AG20443 (cell line): Measurements from ENCODE around the gene MATR3.

Experiments
- DNase-seq: peaks from one replicate; pipeline ENCODE4 v3.0.0; 2012; ENCODE audit warnings: low spot score, mixed read lengths

MATR3 gene

GRCh38 chr5:139272471-139273321 is 20.8 kb upstream of the MATR3 start:
- no peak for DNase-seq

GRCh38 chr5:139273322-139273571 is 20.3 kb upstream of the MATR3 start:
- no peak for DNase-seq

GRCh38 chr5:139273572-139274289 is 19.8 kb upstream of the MATR3 start:
- DNase-seq, result peak; percentile 99

GRCh38 chr5:139275536-139275935 is 18.0 kb upstream of the MATR3 start:
- DNase-seq, result no peak

- no peak for DNase-seq
These were observed 17.6 kb upstream of the MATR3 start for GRCh38 chr5:139275956-139276355.

- no peak for DNase-seq
These were observed 17.1 kb upstream of the MATR3 start for GRCh38 chr5:139276426-139276825.

GRCh38 chr5:139277171-139277570 is 16.4 kb upstream of the MATR3 start:
- DNase-seq, result no peak

GRCh38 chr5:139278540-139279274 is 14.8 kb upstream of the MATR3 start:
- no peak for DNase-seq

- DNase-seq, result no peak
These were observed 11.4 kb upstream of the MATR3 start for GRCh38 chr5:139282197-139282557.

GRCh38 chr5:139283252-139284166 is 10.0 kb upstream of the MATR3 start:
- no peak for DNase-seq

- no peak for DNase-seq
These were observed 9.2 kb upstream of the MATR3 start for GRCh38 chr5:139284295-139284694.

GRCh38 chr5:139285651-139286392 is 7.7 kb upstream of the MATR3 start:
- DNase-seq, result no peak

GRCh38 chr5:139287890-139288635 is 5.5 kb upstream of the MATR3 start:
- no peak for DNase-seq

- no peak for DNase-seq
These were observed 2.5 kb upstream of the MATR3 start for GRCh38 chr5:139291051-139291450.

- no peak for DNase-seq
These were observed 386 bp upstream of the MATR3 start for GRCh38 chr5:139293202-139293506.

- peak; percentile 71 for DNase-seq
These were observed 1.0 kb downstream of the MATR3 start for GRCh38 chr5:139294374-139295165.

- no peak for DNase-seq
These were observed 2.0 kb downstream of the MATR3 start for GRCh38 chr5:139295346-139296057.

GRCh38 chr5:139296198-139296597 is 2.7 kb downstream of the MATR3 start:
- no peak for DNase-seq

GRCh38 chr5:139296862-139297326 is 3.4 kb downstream of the MATR3 start:
- no peak for DNase-seq
